DMS79 (cell line): ENCODE results near the gene NKIRAS1.
"Not testable (repeated sequence)": the region's sequence is repeated elsewhere in the genome, so short reads cannot be mapped to it uniquely, and the experiment has no call there.

Experiments
- DNase-seq: peaks from one replicate; lab custom pipeline; 2025; lab: John Stamatoyannopoulos, UW

The NKIRAS1 gene

DNA sequence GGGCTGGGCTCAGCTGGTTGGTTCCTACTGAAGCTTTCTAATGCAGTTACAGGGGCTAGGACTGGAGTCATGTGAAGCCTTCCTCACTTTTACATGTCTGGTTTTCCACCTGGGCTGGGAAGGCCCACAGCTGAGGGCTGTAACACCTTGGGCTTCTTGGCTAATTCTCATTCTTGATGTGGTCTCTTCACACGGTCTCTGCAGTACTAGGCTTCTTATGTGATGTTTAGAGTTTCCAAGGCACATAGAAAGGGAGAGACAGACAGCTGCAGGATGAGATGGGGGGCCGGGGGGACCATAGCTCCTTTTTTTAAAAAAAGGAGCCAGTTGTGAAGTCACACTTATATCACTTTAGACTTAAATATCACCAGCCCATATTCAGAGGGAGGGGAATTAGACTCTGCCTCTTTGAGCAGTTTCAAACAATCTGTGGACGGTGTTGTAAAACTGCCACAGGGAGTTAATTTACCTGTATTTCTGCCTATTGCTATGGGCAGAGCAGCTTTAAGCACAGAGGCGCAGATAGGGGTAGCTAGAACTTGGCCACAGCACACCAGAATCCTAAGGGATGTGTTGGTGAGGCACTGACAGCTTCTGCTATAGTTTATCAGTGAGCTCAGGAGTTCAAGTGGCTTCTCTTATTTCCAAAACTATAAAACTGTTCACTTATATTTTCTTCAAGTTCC, 46.7 kb downstream of the NKIRAS1 start:
- no peak for DNase-seq

DNA sequence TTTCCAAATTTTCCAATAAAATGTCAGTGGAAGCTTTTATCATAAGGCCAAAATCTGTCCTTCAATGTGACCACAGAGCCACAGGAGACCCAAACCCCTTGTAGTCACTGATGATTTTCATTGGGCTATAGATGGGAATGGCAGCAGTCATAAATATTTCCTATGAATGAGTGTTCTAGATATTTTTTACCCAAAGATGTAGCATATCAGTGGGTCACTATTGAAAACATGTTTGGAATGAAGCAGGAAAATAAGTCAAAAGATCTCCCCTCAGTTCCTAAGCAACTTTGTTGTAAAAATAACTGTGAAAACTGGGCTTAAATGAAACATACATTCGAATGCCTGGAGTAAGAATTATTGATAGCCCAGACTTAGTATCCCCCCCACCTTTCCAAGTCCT, 49.0 kb downstream of the NKIRAS1 start:
- DNase-seq, result no peak

DNA sequence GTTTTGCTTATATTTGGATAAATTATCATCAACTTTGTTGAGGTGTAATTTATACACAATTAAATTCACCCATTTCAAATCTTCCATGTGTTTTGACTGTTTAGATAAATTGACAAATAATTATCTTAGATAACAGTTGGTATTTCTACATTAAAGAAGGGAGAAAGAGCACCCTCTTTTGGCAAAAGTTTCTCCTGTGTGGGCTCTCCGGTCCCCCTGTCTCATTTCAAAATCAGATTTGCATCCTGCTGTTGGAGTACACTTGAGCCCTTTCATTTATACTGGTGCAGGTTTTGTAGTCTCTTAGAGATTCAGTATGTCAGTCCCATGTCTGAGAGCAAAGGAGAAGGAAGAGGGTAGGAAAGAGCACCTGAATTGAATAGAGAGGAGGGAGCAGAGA, 49.4 kb downstream of the NKIRAS1 start:
- no peak for DNase-seq

DNA sequence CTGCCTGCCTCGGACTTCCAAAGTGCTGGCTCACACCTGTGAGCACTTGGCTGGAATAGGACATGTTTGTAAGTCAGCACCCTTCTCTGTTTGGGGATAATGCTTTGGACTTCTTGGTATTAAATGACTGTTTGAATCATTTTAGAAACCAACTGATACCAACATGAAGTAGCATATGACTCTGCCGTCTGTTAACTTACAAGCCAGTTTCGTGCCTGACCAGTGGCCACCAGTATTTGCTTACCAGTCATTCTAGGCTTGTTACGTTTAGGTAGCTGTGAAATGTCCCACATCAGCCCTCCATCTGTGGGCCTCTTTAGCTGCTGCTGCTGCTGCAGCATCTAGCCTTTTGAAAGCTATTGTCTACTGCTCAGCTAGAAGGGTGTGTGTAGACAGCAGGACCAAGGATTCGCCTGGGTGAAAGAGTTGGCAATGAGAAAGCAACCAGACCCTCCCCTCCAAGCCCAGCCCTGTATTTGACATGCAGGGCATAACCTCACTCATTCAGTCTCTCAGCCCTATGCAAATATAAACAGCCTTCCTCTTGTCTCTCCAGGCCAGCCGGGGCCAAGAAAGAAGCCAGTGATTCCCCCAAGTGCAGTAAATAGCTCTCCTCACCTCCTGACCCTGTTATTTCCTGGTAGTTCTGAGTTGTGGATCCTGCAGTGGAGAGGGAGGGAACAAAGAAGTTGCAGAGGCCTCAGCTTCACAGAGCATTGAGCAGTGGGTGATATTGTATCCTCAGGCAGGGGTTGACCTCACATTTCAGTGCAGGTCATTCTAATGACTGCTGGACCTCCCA, 51.0 kb downstream of the NKIRAS1 start:
- DNase-seq, result no peak

DNA sequence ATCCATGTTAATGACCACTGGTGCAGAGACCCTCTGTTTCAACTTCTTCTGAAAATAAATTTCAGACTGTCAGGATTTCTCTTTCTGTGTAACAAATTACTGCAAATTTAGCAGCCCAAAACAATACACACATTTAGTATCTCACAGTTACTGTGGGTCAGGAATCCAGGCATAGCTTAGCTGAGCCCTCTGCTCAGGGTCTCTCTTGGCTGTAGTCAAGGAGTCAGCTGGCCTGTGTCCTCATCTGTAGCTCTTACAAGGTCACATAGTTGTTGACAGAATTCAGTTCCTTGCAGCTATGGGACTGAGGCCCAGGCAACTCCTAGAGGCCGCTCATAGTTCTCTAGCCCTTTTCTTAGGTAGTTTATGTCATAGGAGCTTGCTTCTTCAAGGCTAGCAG, 51.9 kb downstream of the NKIRAS1 start:
- no peak for DNase-seq

DNA sequence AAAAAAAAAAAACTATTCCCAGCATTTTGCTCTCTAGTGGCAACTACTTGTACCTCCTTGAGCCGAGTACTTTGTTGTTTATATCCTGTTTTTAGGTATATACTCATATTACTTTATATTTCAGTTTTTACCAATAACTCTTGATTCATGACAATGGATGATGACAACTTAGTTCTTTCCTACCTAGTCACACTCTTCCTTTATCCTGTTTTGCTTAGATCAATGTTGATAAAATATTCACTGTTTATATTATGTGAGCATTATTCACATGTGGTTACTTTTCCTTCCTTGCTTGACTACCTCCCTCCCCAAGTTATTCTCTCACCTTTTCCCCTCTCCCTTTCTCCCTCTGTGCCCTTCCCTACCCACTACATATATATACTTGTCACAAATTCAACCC, 53.7 kb downstream of the NKIRAS1 start:
- no peak for DNase-seq

DNA sequence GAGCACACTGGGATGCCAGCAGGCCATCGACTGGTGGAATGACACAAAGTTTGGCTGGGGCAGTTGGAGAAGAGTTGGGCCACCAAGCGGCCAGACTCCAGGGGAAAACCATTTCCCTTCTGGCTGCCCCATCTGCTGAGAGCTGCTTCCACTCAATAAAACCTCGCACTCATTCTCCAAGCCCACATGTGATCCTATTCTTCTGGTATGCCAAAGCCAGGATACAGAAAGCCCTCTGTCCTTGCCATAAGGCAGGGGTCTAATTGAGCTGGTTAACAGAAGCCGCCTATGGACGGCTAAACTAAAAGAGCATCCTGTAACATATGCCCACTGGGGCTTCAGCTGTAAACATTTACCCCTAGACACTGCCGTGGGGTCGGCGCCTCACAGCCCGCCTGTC, 55.1 kb downstream of the NKIRAS1 start:
- no peak for DNase-seq

DNA sequence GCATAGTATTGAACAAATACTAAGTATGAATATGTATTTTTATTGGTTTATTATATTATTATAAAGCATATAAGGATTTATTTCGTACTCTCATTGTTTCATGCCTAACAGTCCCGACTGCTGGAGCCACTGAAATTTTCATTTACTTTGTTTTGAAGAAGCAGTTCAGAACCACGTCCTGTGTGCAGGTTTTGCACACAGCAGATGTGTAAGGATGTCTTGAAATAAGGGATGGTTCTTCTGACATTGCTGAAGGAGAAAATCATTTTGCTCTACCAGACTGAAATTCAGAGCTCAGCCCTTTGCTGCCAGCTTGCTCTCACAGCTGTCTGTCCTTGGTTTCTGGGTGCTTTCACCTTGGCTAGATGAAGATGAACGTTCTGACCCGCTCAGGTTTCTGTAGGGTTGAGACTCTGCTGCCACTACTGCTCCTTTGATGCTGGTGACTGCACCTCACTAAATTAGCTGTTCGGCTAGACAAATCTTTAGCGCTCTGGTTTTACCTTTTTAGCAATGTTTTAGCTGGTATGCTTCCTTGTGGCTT, 56.9 kb downstream of the NKIRAS1 start:
- no peak for DNase-seq

DNA sequence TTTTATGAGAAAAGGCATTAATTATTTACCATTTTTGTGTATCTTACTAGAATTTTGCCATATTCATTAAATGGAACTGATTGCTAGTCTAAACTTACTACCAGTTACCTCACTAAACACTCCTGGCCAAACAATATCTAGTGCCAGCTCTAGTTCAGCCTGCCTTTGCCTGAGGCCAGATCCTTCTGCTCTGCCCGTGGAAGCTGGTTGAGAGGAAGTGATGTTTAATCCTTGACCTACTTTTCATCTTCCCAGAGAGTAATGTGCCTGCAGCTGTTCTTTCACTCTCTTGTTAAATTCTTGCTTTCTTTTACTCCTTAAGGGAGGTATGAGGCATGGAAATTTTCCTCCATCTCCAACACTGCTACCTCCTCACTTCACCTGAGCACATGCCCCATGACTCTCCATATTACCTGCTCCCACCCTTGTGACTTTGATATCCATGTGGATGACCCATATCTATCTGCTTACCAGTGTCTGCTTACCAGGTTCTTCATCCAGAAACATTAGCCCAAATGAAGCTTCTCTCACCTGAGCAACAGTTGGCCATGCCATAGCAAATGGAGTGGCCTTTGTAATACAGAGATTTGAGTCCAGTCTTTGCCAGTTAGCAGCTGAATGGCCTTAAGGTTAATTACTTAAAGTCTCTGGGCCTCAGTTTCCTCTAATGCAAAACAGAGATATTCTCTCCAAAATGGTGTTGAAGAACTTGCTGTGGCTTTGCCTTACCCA, 57.6 kb downstream of the NKIRAS1 start:
- DNase-seq, result no peak

DNA sequence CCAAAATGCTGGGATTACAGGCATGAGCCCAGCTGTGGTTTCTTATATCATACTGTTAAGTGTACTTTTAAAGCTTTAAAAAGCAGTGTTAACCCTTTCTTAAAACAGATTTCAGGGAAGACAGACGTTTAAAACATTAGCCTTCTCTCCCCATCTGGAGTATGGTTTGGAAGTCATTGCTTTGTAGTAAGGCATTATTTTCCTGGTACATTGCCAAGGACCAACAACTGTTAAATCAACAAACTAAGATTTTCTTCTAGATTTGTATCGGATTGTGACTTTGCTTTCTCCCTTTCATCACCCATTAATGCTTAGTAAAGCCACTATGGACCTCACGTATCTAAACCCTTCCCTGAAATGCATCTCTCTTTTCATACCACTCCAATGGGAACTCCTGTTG, 60.5 kb downstream of the NKIRAS1 start:
- DNase-seq, result no peak

DNA sequence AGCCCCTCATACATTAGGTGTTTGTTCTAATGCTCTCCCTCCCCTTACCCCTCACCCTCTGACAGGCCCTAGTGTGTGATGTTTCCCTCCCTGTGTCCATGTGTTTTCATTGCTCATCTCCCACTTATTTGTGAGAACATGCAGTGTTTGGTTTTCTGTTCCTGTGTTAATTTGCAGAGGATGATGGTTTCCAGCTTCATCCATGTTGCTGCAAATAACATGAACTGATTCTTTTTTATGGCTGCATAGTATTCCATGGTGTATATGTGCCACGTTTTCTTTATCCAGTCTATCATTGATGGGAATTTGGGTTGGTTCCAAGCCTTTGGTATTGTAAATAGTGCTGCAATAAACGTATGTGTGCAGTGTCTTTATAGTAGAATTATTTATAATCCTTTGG, 67.3 kb downstream of the NKIRAS1 start:
- not testable (repeated sequence) for DNase-seq

DNA sequence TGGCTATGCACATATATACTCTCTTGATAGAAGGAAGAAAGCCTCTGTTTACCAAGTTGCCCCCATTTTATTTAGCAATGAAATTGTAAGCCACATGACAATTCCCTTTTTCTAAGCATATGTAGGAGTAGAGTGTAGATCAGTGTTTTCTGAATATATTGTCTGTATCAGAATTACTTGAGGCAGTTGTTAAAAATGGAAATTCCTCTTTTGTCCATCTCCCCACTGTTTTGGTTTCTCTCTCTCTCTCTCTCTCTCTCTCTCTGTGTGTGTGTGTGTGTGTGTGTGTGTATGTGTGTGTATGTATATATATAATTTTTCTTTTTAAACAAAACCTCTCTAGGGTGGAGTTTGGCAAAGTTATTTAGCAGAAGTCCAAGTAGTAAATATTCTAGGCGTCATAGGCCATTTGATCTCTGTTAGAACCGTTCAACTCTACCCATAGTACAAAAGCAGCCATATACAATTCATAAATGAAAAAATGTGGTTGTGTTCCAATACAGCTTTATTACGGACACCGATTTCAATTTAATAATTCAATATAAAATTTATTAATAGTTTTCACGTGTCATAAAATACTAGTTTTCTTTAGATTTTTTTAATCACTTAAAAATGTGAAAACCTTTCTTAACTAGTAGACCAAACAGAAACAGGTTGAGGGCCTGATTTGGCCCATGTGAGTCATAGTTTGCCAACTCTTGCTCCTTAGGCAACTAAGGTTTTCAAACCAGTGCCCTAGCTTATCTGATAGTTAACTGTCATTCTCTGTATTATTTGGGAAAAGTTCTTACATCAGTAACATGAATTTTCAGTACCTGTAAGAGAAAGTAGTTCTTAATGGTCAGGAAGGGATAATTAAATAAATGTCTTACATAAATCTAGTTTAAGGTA, 71.2 kb downstream of the NKIRAS1 start:
- no peak for DNase-seq

DNA sequence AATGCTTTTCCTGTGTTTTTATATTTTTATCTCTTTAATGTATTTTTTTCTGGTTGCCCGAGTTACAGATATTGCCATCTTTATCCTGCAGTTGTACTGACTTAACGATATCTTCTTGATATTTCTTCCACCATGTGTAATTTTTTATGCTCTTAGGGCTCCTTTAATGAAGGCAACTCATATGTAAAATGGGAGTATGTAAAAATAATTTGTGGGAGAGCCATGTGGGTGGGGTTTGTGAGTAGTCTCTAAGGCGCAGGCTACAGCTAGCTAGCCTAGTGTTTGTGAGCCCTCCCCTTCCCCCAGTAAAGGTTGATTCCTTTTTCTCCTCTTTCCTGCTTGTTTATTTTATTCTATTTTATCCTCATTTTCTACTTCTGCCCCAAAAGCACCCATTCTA, 72.9 kb downstream of the NKIRAS1 start:
- DNase-seq, result no peak
